Body of pancreas (tissue), 4 donors: ENCODE data around the gene TBC1D16.

Experiments
- POLR2A ChIP-seq, 3 donors: fragments of 450-650 bp; IDR thresholded peaks; one replicate each; pipeline ENCODE4 v1.6.1; 2016; ENCODE audit warnings: antibody characterized with exemption in 3 of 3, mild to moderate bottlenecking in 2 of 3
- TF ChIP-seq, protein P1 (sequence below), 7 experiments: fragments of 450-650 bp in 4 of 7; fragments of 200-600 bp in 3 of 7; sonication (generic) in 3 of 7; IDR thresholded peaks; one replicate each; pipeline ENCODE4 v1.5.1; 2016 to 2019; ENCODE audit warnings: antibody characterized with exemption in 7 of 7

DNA sequence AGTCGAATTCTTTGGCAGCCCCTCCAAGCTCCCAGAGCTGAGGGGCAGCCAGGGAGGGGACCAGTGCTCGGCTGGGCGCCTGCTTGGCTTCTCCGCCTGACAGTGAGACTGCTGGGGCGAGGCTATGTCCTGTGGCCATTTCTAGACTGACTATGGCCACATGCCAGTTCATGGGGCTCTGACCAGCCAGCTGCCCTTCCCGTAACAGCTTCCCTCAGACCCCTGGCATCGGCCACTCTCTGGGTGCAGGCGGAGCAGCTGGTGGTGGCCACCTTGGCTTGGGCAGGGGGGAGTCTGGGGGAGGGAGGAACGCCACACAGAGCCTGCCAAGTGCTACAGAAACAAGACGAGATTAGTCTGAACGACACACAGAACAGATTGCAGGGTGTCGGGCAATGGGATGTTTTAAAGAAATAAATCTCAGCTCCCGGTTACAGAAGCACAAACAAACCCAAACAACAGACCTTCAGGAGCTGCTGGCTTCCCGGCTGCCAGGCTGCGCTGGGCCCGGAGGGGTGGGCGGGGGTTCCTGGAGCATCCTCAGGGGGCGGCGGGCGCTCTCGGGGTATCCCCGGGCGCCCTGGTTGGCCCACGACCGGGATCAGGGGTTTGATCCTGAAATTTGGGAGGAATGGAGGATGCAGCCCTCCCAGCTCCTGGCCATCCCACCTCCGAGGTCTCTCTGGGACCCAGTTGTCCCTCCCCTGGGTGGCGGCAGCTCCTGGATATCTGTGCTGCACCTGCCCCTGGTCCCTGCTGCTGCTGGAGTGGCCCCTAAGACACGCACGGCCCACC, 34.5 kb downstream of the TBC1D16 start:
- TF ChIP-seq, protein P1, sequence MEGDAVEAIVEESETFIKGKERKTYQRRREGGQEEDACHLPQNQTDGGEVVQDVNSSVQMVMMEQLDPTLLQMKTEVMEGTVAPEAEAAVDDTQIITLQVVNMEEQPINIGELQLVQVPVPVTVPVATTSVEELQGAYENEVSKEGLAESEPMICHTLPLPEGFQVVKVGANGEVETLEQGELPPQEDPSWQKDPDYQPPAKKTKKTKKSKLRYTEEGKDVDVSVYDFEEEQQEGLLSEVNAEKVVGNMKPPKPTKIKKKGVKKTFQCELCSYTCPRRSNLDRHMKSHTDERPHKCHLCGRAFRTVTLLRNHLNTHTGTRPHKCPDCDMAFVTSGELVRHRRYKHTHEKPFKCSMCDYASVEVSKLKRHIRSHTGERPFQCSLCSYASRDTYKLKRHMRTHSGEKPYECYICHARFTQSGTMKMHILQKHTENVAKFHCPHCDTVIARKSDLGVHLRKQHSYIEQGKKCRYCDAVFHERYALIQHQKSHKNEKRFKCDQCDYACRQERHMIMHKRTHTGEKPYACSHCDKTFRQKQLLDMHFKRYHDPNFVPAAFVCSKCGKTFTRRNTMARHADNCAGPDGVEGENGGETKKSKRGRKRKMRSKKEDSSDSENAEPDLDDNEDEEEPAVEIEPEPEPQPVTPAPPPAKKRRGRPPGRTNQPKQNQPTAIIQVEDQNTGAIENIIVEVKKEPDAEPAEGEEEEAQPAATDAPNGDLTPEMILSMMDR (IDR thresholded peaks at IDR 0.05): no peak
- TF ChIP-seq POLR2A (IDR thresholded peaks at IDR 0.05): no peak
